GM18502 (cell line): ENCODE measurements around the gene C2CD2.
A peak's percentile ranks its signal among the peaks of the same experiment; 100 is the strongest.

Experiments
- ATAC-seq: cut with Tn5 transposase; IDR thresholded peaks from one replicate; pipeline ENCODE4 v1.9.1; 2021; ENCODE audit warnings: mild to moderate bottlenecking; ENCODE audit not compliant: unreplicated experiment, poor library complexity

The C2CD2 gene

GRCh38 chr21:41939391-41939790 is 14.4 kb downstream of the C2CD2 start:
- ATAC-seq, result no peak

- ATAC-seq, result no peak
Measured at GRCh38 chr21:41933313-41934079, 20.3 kb downstream of the C2CD2 start.

GRCh38 chr21:41932576-41933312 is 21.1 kb downstream of the C2CD2 start:
- ATAC-seq, result no peak

- no peak for ATAC-seq
Measured at GRCh38 chr21:41932191-41932575, 21.6 kb downstream of the C2CD2 start.

GRCh38 chr21:41931041-41931451 is 22.8 kb downstream of the C2CD2 start:
- ATAC-seq, result no peak

GRCh38 chr21:41929248-41929647 is 24.6 kb downstream of the C2CD2 start:
- no peak for ATAC-seq

GRCh38 chr21:41928621-41929220 is 25.1 kb downstream of the C2CD2 start:
- peak; percentile 57 for ATAC-seq

GRCh38 chr21:41927727-41928409 is 25.9 kb downstream of the C2CD2 start:
- no peak for ATAC-seq

- ATAC-seq, result no peak
Measured at GRCh38 chr21:41926807-41927171, 27.0 kb downstream of the C2CD2 start.

GRCh38 chr21:41926117-41926806 is 27.6 kb downstream of the C2CD2 start:
- no peak for ATAC-seq

GRCh38 chr21:41925767-41926116 is 28.1 kb downstream of the C2CD2 start:
- ATAC-seq, result no peak

- no peak for ATAC-seq
Measured at GRCh38 chr21:41924368-41924754, 29.5 kb downstream of the C2CD2 start.

GRCh38 chr21:41923631-41924367 is 30.0 kb downstream of the C2CD2 start:
- ATAC-seq, result no peak

GRCh38 chr21:41923186-41923585 is 30.6 kb downstream of the C2CD2 start:
- ATAC-seq, result no peak

GRCh38 chr21:41921021-41921420 is 32.8 kb downstream of the C2CD2 start:
- no peak for ATAC-seq

- no peak for ATAC-seq
Measured at GRCh38 chr21:41920476-41920875, 33.3 kb downstream of the C2CD2 start.

- ATAC-seq, result no peak
Measured at GRCh38 chr21:41919666-41920398, 34.0 kb downstream of the C2CD2 start.

GRCh38 chr21:41918561-41919358 is 35.1 kb downstream of the C2CD2 start:
- ATAC-seq, result no peak
